Ishikawa (cell line): Measurements from ENCODE around the gene EPN2.

Experiments
- EP300 ChIP-seq: IDR thresholded peaks from 2 replicates; pipeline ENCODE4 v1.6.1; 2012; ENCODE audit warnings: borderline replicate concordance
- FOXM1 ChIP-seq: IDR thresholded peaks from 2 replicates; pipeline ENCODE4 v1.6.1; 2012; ENCODE audit warnings: low read depth, borderline replicate concordance
- TAF1 ChIP-seq: IDR thresholded peaks from 2 replicates; pipeline ENCODE4 v1.6.1; 2012; ENCODE audit warnings: low read depth, mild to moderate bottlenecking
- TF ChIP-seq, protein P1 (sequence below): IDR thresholded peaks from 2 replicates; pipeline ENCODE4 v1.6.1; 2012

- TF ChIP-seq EP300, result no peak
- TF ChIP-seq, protein P1, sequence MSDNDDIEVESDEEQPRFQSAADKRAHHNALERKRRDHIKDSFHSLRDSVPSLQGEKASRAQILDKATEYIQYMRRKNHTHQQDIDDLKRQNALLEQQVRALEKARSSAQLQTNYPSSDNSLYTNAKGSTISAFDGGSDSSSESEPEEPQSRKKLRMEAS, result no peak
- no peak for TF ChIP-seq FOXM1
- no peak; the same call in 1 of the 2 replicates for TF ChIP-seq TAF1
Measured at GRCh38 chr17:19270704-19271611, 33.8 kb downstream of the EPN2 start.
